Body of pancreas (tissue), 4 donors: ENCODE data around the gene TTLL11.

Source experiments
- CTCF ChIP-seq, 7 experiments: fragments of 450-650 bp in 4 of 7; fragments of 200-600 bp in 3 of 7; sonication (generic) in 3 of 7; IDR thresholded peaks; one replicate each; pipeline ENCODE4 v1.5.1; 2016 to 2019; ENCODE audit warnings: antibody characterized with exemption in 7 of 7
- POLR2A ChIP-seq, 3 donors: fragments of 450-650 bp; IDR thresholded peaks; one replicate each; pipeline ENCODE4 v1.6.1; 2016; ENCODE audit warnings: antibody characterized with exemption in 3 of 3, mild to moderate bottlenecking in 2 of 3

GRCh38 chr9:121825031-121825691 is 267.9 kb downstream of the TTLL11 start:
- TF ChIP-seq CTCF (IDR thresholded peaks at IDR 0.05), result no peak
- no peak for TF ChIP-seq POLR2A (IDR thresholded peaks at IDR 0.05)
